ENCODE measurements around the gene MPLKIP.
"Not testable (repeated sequence)": the region's sequence is repeated elsewhere in the genome, so short reads cannot be mapped to it uniquely, and the experiment has no call there.

Gene MPLKIP

GRCh38 chr7:40122940-40123254 is 11.5 kb downstream of the MPLKIP start:
- no peak for DNase-seq

- not testable (repeated sequence) for DNase-seq
Measured at GRCh38 chr7:40122100-40122939, 12.1 kb downstream of the MPLKIP start.

- DNase-seq, result no peak
Measured at GRCh38 chr7:40120020-40120419, 14.4 kb downstream of the MPLKIP start.

- DNase-seq, result not testable (repeated sequence)
Measured at GRCh38 chr7:40118201-40118600, 16.2 kb downstream of the MPLKIP start.

- not testable (repeated sequence) for DNase-seq
Measured at GRCh38 chr7:40117199-40117598, 17.2 kb downstream of the MPLKIP start.

GRCh38 chr7:40115936-40116335 is 18.5 kb downstream of the MPLKIP start:
- DNase-seq, result no peak

GRCh38 chr7:40105879-40106473 is 28.4 kb downstream of the MPLKIP start:
- DNase-seq, result no peak

- no peak for DNase-seq
Measured at GRCh38 chr7:40102897-40103296, 31.5 kb downstream of the MPLKIP start.

GRCh38 chr7:40101201-40101600 is 33.2 kb downstream of the MPLKIP start:
- no peak for DNase-seq

- no peak for DNase-seq
Measured at GRCh38 chr7:40099837-40100236, 34.6 kb downstream of the MPLKIP start.

- no peak for DNase-seq
Measured at GRCh38 chr7:40098810-40099209, 35.6 kb downstream of the MPLKIP start.

GRCh38 chr7:40097728-40098127 is 36.7 kb downstream of the MPLKIP start:
- DNase-seq, result no peak

GRCh38 chr7:40095695-40096327 is 38.6 kb downstream of the MPLKIP start:
- no peak for DNase-seq

- DNase-seq, result no peak
Measured at GRCh38 chr7:40095230-40095629, 39.2 kb downstream of the MPLKIP start.

GRCh38 chr7:40093631-40094350 is 40.6 kb downstream of the MPLKIP start:
- no peak for DNase-seq

- DNase-seq, result no peak
Measured at GRCh38 chr7:40092182-40092581, 42.2 kb downstream of the MPLKIP start.

GRCh38 chr7:40077849-40078248 is 56.6 kb downstream of the MPLKIP start:
- DNase-seq, result peak; percentile 50
